ENCODE measurements around the gene GXYLT1.

DNA sequence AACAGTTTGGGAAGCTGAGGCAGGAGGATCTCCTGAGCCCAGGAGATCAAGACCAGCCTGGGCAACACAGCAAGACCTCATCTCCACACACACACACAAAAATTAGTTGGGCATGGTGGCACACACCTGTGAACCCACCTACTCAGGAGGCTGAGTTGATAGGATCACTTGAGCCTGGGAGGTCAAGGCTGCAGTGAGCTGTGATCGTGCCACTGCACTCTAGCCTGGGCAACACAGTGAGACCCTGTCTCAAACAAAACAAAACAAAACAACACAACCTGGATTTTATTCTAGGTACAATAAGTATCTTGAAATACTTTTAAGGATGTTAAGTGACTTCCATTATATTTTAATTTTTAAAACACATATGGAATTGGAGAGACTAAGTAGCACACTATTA, 47.6 kb upstream of the GXYLT1 start:
- TF ChIP-seq POLR2A (IDR thresholded peaks at IDR 0.05) (no peak), EP300 (IDR thresholded peaks at IDR 0.05) (no peak)
- TF ChIP-seq, protein P1, sequence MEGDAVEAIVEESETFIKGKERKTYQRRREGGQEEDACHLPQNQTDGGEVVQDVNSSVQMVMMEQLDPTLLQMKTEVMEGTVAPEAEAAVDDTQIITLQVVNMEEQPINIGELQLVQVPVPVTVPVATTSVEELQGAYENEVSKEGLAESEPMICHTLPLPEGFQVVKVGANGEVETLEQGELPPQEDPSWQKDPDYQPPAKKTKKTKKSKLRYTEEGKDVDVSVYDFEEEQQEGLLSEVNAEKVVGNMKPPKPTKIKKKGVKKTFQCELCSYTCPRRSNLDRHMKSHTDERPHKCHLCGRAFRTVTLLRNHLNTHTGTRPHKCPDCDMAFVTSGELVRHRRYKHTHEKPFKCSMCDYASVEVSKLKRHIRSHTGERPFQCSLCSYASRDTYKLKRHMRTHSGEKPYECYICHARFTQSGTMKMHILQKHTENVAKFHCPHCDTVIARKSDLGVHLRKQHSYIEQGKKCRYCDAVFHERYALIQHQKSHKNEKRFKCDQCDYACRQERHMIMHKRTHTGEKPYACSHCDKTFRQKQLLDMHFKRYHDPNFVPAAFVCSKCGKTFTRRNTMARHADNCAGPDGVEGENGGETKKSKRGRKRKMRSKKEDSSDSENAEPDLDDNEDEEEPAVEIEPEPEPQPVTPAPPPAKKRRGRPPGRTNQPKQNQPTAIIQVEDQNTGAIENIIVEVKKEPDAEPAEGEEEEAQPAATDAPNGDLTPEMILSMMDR (IDR thresholded peaks at IDR 0.05) = no peak

Measured in ovary (tissue), 3 donors.